DMS153 treated with DMSO at 0.1 percent for 48 hours (cell line): Measurements from ENCODE around the gene IMP3.
"Not testable (repeated sequence)": the region's sequence is repeated elsewhere in the genome, so short reads cannot be mapped to it uniquely, and the experiment has no call there.

Experiments
- DNase-seq: peaks from one replicate; lab custom pipeline; 2025; ENCODE audit not compliant: unreplicated experiment; lab: John Stamatoyannopoulos, UW

The IMP3 gene

DNA sequence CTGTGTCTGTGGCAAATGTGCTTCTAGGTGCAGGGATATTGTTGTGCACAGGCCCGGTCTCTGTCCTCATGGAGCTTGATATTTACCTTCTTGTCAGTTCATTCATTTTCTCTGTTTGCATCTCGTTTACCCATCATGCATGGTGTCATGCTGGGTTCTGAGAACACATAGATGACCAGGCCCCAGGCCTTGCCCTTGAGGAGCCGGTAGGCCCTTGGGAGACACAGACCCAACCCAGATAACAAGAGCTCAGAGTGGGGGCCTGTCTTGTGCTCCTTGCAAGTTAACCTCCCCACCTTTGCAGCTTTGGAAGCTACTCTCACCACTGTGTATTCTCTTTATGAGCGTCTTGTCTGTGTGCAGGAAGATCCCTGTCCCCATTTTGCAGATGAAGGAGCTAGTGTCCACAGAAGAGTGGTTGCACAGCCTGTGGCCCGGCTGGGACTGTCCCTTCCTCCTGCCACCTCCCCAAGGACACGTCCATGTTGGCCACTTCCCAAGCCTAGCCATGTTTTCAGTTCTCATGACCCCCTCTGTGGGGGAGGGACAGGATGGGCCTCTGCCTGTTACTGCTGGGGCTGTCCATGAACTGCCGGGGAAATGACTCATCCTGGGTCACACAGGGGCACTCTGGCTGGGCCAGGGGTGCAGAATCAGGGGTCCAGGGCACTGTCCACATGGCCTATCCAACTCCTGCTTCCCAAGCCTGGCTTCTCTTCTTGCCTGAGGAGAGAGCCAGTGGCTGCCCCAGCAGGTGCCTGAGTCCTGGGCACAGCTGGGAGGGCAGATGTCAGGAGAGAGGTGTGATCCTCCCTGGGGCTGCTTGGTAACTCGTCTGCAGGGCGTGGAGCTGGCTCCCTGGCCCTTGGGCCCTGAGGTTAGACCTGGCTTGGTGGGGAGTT, 11.1 kb upstream of the IMP3 start:
- no peak for DNase-seq

DNA sequence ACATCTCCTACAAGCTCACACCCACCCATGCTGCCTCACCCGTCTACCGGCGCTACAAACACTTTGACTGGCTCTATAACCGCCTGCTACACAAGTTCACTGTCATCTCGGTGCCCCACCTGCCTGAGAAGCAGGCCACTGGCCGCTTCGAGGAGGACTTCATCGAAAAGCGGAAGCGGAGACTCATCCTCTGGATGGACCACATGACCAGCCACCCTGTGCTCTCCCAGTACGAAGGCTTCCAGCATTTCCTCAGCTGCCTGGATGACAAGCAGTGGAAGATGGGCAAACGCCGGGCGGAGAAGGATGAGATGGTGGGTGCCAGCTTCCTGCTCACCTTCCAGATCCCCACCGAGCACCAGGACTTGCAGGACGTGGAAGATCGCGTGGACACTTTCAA, 9.8 kb upstream of the IMP3 start:
- DNase-seq: no peak

DNA sequence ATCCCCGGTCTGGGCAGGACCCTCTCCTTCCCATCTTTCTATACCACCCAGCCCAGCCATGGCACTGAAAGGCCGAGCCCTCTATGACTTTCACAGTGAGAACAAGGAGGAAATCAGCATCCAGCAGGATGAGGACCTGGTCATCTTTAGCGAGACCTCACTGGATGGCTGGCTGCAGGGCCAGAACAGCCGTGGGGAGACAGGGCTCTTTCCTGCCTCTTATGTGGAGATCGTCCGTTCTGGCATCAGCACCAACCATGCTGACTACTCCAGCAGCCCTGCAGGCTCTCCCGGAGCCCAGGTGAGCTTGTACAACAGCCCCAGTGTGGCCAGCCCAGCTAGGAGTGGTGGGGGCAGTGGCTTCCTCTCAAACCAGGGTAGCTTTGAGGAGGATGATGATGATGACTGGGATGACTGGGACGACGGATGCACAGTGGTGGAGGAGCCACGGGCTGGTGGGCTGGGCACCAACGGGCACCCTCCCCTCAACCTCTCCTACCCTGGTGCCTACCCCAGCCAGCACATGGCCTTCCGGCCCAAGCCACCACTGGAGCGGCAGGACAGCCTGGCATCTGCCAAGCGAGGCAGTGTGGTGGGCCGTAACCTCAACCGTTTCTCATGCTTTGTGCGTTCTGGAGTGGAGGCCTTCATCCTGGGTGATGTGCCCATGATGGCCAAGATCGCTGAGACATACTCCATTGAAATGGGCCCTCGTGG, 9.2 kb upstream of the IMP3 start:
- DNase-seq: no peak

DNA sequence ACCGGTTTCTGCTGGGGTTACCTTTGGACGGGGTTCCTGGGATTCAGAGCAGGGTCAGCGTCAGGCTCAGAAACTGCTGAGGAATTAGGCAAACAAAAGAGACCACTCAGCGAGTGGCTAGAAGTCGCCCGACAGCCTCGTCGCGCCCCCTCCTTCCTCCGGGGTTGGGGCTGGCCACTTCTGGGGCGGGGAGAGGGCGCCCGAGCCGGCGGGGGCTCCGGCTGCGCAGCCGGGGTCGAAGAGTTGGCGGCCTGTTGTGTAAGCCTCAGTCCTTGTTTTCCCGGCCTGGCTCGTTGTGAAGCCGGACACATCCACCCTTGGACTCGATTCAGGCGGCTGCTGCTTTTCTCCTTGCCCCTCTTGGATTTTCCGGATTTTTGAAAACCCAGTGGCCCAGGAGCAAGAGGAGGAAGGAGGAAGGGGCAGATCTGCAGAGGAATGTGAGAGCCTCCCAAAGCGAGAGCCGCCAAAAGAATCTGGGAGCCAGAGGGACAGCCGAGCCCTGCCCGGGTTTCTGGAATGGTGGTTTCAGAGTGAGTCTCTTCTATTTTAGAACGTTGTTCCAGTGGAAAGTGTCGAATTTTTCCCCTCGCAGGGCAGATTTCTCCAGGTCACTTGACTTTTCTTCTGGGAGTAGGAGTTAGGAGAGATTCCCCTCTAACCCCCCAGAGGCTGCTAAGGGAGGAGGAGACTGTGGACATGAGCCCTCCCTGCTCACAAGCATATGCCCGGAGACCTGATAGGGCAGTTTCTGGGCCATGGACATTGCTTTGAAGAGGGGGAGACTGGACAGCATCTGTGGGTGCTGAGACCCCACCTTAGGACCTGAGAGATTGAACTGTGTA, 8.4 kb upstream of the IMP3 start:
- no peak for DNase-seq

DNA sequence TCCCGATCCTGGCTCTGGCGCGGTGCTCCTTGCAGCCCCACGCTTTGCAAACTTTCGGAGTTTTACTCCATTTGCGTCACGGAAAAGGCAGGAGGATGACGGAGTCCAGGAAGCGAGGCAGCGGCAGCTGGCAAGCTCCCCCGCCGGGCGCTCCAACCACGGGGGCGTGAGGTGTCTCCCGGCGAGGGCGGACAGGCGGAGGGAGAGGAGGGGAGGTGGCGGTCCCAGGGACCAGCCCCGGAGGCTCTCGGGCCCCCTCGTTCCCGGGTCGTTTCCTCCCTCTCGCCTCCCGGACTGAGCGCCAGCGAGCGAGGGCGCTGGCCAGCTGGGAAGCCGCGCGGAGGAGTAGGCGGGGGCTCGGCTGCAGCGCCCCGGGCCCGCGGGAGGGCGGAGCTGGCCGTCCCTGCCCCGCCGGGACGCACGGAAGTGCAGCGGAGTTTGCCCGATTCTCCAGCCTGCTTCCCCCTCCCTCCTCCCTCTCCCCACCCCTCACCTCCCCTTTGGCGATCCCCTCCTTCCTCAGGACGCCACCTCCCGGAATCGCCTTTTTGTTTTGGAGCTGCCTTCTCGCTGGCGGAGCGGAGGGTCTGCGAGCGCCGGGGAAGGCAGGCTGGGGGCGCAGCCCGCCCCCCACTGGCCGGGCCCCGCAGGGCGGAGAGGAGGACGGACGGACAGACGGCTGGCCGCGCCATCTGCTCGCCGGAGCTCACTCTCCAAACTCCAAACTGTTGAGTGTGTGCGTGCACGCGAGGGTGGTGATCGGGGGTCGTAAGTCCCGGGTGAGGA, 7.5 kb upstream of the IMP3 start, which contains the start of gene SNX33:
Gene SNX33, plus strand, starts transcription at position 543 of the 786 bp plus-strand sequence. CDS start 1,191 bp downstream, outside the sequence.
- DNase-seq: no peak

DNA sequence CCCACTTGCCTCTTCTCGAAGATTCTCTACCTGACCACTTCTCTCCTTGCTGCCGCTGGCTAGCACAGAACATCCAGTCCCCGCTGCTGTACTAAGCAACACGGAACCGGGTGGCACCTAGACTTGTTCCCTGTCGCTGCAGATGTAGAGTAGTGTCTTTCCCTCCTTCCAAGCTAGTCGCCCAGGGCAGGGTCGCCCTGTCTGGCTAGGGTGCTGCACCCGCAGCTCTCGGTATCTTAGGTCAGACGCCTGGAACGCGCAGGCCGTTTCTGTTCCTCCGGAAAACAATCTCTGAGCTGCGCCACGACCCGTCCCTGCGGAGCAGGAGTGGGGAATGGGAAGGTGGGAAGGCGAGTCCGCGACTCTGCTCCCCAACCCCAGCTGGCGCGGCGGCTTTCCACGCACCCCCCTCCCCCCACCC, 6.9 kb upstream of the IMP3 start:
- DNase-seq: no peak

DNA sequence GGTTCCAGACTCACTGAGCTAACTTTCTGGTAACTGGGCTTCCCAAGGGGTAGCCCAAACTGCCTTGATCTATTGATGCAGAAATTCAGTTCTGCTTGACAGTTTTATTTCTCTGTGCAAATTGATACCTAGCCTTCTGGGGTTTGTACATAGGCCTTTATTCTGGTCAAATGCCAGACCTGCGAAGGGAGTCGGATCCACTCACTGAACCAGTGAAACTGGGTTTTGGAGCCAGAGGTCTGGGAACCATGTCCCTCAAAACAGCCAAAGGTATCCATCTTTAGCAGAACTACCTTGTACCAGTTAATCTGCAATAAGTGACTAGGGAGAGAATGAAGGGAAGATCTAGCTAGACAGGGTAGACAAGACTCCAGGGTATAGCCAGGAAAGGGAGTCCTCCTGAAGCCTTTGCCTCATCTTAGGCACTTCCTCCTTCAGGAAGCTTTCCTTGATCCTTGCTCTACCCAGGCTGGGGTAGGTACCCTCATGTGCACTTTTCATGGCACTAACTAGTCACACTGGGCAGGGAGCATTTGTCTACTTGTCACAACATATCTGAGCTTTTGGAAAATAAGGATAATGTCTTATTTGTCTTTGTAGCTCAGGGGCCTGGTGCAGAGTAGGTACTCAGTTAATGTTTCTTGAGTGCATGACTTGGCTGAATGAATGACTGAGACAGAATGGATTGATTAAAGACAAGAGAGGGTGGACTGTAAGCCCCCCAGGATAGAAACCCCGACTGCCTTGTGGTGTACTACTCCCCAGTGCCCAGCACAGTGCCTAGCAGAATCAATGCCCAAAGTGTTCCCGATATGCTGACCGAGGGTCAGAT, 6.3 kb upstream of the IMP3 start:
- no peak for DNase-seq

DNA sequence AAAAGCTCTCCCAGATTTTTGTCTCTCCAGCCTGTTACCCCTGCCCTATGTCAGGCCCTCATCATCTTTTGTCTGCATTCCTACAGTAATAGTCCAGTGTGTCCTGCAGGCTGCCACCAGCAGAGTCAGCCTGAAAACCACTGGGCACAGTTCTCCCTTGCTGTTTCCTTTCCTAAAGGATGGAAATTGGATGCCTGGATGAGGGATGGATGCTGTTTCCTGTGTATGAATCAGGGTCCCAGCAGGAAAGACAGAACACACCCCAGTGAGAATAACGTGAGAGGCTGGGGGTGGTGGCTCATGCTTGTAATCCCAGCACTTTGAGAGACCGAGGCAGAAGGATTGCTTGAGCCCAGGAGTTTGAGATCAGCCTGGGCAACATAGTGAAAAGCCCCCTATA, 4.4 kb upstream of the IMP3 start:
- no peak for DNase-seq

DNA sequence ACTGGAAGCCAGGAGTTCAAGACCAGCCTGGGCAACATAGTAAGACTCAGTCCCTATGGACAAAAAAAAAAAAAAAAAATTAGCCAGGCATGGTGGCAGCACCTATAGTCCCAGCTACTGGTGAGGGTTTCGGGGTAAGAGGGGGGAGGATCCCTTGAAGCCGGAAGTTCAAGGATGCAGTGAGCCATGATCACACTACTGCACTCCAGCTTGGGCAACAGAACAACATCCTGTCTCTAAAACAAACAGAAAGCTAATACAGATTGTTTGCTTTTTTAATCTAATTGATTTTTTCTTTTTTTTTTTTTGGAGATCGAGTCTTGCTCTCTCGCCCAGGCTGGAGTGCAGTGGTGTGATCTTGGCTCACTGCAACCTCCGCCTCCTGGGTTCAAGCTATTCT, 1.6 kb upstream of the IMP3 start:
- DNase-seq: no peak

DNA sequence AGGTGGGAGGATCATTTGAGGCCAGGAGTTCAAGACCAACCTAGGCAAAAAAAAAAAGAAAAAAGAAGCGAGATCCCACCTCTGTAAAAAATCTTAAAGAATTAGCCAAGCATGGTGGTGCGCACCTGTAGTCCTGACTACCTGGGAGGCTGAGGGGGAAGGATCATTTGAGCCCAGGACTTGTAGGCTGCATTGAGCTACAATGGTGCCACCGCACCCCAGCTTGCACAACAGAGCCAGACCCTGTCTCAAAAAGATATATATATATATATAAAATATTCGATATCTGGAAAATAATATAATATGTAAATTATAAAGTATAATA, 1.1 kb upstream of the IMP3 start:
- no peak for DNase-seq

DNA sequence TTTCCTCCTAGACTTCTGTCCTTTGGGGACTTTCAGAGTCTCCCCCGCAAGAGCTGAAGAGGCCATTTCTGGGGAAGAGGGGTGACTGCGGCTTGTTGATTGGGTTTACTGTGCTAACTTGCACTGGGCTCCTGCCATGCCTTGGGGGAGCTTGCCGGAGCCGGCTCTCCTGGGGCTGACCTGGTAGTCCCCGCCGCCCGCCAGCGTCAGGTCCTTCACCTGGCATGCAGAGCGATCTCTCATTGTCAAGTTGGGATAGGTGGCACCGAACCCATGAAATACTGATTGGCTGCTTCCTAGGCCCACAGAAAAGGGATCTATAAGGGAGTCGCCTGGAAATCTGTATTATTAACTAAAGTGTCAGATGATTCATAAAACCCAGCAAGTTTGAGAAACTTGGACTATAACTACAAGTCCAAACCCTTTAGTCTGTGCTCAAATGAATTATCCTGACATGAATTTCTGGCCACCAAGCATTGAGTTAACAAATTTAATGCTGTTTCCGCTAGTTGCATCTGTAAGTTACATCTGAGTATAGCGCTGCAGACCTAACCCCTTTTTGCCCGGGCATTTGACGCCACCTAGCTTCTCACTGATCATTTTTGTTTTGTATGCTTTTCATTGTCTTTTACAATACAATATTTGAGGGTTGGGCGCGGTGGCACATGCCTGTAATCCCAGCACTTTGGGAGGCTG, 607 bp upstream of the IMP3 start:
- DNase-seq: no peak

DNA sequence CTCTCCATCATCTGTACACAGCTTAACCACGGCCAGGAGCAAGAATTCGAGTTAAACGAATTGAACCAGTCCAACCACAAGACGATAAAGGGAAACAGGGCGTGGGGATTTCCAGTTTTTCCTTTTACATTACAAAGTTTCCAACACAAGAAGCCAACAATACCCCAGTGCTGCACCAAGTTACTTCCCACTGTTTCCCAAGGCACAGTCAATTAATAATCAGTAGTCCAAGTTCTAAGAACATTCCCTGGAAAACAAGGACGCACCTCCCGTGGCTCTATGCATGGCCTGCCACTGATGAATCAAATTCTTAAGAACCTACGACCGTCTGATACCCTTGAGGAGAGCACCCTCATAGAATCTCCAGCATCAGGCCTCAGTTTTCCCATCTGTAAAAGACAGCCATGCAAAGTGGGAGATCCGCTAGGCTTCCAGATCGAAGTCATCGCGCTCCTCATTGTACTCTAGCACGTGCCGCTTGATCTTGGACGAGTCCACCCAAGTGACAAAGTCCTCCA, 774 bp downstream of the IMP3 start:
- DNase-seq: no peak

DNA sequence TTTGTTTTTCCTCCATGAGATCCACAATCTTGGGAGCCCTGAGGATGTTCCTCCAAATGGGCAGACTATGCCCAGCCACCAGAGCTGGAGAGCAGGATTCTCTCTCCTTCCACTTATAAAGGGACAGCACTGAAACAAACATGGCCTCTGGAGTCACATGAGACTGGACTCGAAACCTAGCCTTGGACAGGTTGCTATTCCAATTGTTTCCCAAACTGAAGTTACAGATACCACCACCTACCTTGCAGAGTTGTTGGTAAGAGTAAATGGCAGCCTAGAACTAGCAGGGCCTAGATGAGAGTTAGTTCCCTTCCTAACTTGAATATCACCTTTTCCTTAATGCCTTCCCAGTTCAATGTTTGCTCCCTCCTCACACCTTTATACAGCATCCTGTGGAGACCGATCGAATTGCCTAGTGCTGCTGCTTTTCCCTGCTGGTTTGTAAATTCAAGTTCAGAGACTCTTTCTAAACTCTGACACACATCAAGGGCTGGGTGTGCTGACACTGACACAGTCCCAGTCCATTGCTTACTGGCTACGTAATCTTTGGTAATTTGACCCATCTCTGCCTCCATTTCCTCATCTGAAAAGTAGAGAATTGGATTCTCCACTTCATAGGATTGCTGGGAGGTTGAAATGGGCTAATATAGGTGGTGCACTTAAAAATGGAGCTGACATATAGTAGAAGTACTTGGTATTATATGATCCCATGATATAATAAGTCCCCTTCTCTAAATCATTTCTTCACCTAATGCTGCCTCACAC, 2.6 kb downstream of the IMP3 start:
- no peak for DNase-seq

DNA sequence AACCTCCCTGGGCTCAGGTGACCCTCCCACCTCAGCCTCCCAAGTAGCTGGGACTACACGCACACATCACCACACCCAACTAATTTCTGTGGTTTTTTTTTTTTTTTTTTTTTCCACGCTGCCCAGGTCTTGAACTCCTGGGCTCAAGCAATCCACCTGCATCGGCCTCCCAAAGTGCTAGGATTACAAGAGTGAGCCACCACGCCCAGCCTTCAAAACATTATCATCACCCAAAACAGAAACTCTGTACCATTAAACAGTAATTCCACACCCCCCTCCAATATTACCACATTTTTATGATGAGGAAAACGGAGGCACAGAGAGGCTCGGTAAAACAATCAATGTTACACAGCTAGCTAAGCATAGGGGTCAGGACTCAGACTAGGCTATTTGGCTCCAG, 4.0 kb downstream of the IMP3 start:
- DNase-seq: no peak

DNA sequence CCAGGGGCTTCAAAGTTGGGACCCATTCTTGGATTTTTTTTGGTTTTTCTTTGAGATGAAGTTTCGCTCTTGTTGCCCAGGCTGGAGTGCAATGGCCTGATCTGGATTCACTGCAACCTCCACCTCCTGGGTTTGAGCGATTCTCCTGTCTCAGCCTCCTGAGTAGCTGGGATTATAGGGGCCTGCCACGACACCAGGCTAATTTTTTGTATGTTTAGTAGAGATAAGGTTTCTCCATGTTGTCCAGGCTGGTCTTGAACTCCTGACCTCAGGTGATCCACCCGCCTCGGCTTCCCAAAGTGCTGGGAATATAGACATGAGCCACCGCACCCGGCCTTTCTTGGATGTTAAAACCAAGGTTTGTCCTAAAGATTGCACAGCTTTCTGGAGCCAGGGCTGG, 6.1 kb downstream of the IMP3 start:
- not testable (repeated sequence) for DNase-seq

DNA sequence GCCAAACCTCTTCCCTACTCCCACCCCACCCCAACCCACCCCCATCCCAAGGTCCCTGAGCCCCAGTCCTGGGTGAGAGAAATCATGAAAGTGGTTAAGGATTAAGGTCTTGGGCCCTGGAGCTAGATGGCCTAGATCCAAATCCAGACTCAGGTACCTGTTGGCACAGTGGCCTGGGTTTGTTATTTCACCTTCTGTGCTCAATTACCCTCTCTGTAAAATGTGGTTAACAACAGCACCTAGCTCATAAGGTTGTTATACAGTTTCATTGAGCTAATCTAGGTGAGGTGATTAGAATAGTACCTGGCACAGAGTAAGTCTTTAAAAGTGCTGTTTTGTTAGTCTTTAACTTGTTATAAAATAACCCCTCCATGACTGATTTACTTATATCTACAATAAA, 8.1 kb downstream of the IMP3 start:
- no peak for DNase-seq

DNA sequence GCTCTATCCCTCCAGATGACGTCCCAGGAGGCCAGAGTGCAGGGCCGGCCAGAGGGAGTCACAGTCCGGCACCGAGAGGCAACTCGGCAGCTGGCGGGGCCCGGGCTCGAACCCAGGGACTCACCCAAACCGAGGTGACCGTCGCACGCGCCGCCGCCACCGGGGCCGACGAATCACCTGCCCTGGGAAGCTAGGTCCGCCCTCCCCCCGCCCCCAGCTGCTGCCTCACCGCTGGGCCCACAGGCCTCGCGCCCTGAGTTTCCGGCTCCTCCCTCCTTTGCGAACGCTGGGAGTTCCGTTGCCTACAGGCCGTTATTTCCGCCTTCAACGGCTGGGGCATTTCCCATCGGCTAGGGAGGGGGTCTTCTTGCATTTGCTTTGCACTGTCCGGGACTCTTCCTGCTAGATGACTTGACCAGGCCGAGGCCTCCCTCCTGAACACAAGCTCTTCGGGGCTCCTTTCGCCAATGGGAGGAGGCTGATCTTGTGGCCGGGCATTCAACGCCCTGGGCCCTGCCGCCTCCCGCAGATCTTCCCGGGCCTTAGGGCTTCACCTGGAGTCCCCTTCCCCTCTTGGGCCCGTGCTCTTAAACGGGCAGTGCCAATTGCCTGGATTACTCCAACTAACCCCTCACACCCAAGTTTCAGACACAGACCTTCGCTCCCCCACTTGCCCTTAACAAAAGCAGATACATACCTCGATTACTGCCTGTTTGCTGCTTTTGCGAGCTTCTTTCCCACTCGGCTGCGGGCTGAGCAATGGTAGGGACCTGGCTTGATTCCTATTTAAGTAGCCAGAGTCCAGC, 14.3 kb downstream of the IMP3 start, which contains the start of gene SNUPN:
Gene SNUPN, minus strand, starts transcription at position 184 of the 806 bp plus-strand sequence. CDS start 4,674 bp downstream, outside the sequence.
- peak; percentile 27 for DNase-seq
